HepG2 (cell line): ENCODE measurements around the gene PRSS36. TPM values are rescaled to one million over a fixed set of nuclear protein-coding genes. Genes with fewer than 3 reads are reported as not detected.
A peak's percentile ranks its signal among the peaks of the same experiment; 100 is the strongest.

Experiments
- FUBP1 ChIP-seq: sonication (generic); formaldehyde crosslinking; IDR thresholded peaks from 2 replicates; pipeline ENCODE4 v1.5.1; 2020; ENCODE audit warnings: missing genetic modification reagents, mild to moderate bottlenecking, borderline replicate concordance
- GABPA ChIP-seq, 2 experiments: IDR thresholded peaks; 2 replicates each; pipeline ENCODE4 v1.6.1; 2011 to 2016; ENCODE audit warnings: low read depth in 2 of 2, low read length in 1 of 2, missing biosample characterization in 1 of 2, missing genetic modification characterization in 1 of 2
- GFI1 ChIP-seq: sonication (generic); formaldehyde crosslinking; IDR thresholded peaks from 2 replicates; pipeline ENCODE4 v1.5.0; 2020; ENCODE audit warnings: missing genetic modification reagents, mild to moderate bottlenecking, borderline replicate concordance
- HNRNPLL ChIP-seq: fragments of 200-400 bp; formaldehyde crosslinking; IDR thresholded peaks from 2 replicates; pipeline ENCODE4 v1.6.1; 2017; ENCODE audit warnings: mild to moderate bottlenecking, low read depth, low read length; ENCODE audit not compliant: poor library complexity, severe bottlenecking
- KDM3A ChIP-seq: IDR thresholded peaks from 2 replicates; pipeline ENCODE4 v1.6.1; 2018; ENCODE audit warnings: low read depth, missing compliant biosample characterization
- KDM4B ChIP-seq: sonication (generic); formaldehyde crosslinking; IDR thresholded peaks from 2 replicates; pipeline ENCODE4 v1.4.0; 2020; ENCODE audit warnings: missing genetic modification reagents
- KMT2B ChIP-seq: IDR thresholded peaks from 2 replicates; pipeline ENCODE4 v1.6.1; 2016; ENCODE audit warnings: missing genetic modification reagents, missing compliant biosample characterization
- NFKB2 ChIP-seq: sonication (generic); formaldehyde crosslinking; IDR thresholded peaks from 2 replicates; pipeline ENCODE4 v1.4.0; 2020; ENCODE audit warnings: missing genetic modification reagents, borderline replicate concordance
- NR2F1 ChIP-seq, 2 experiments: fragments of 450-650 bp in 1 of 2; formaldehyde crosslinking in 1 of 2; IDR thresholded peaks; 2 replicates each; pipeline versions ENCODE4 v1.5.0 to v1.6.1; 2016 to 2020; ENCODE audit warnings: mild to moderate bottlenecking in 1 of 2, missing compliant biosample characterization in 1 of 2, missing genetic modification reagents in 1 of 2, moderate library complexity in 1 of 2
- PBX3 ChIP-seq: sonication (generic); formaldehyde crosslinking; IDR thresholded peaks from 2 replicates; pipeline ENCODE4 v1.8.1; 2023; ENCODE audit warnings: missing genetic modification reagents, inconsistent platforms, borderline replicate concordance
- ZBTB33 ChIP-seq: sonication (generic); formaldehyde crosslinking; IDR thresholded peaks from 2 replicates; pipeline ENCODE4 v1.4.0; 2020; ENCODE audit warnings: missing genetic modification reagents
- ZBTB7B ChIP-seq: sonication (generic); formaldehyde crosslinking; IDR thresholded peaks from 2 replicates; pipeline ENCODE4 v1.4.0; 2020; ENCODE audit warnings: missing genetic modification reagents
- ZNF790 ChIP-seq: sonication (generic); formaldehyde crosslinking; IDR thresholded peaks from 2 replicates; pipeline ENCODE4 v1.8.0; 2022; ENCODE audit warnings: missing genetic modification reagents, mild to moderate bottlenecking, borderline replicate concordance
- ZSCAN31 ChIP-seq: sonication (generic); formaldehyde crosslinking; IDR thresholded peaks from 2 replicates; pipeline ENCODE4 v1.5.0; 2020; ENCODE audit warnings: low read depth, mild to moderate bottlenecking, missing genetic modification reagents
- polyA plus RNA-seq, 8 experiments: library from polyadenylated mRNA; depleted of rRNA in 3 of 8; stranded (reverse) in 7 of 8; unstranded in 1 of 8; fragments of >200 nt; fragmentation: Illumina TruSeq in 4 of 8; extraction: Trizol in 4 of 8; gene quantifications; 2 replicates each; pipeline versions ENCODE4 v1.2.1 to v1.2.3, GENCODE V29; 2011 to 2016; ENCODE audit warnings: low read depth in 4 of 8, missing spikeins in 1 of 8, mixed read lengths in 1 of 8; ENCODE audit not compliant: insufficient read depth in 1 of 8
- total RNA-seq, 5 experiments: library from RNA; depleted of rRNA; stranded (reverse); fragments of >200 nt; fragmentation: Illumina TruSeq; extraction: Trizol; gene quantifications; 2 replicates each; pipeline ENCODE4 v1.2.3, GENCODE V29; 2016; ENCODE audit warnings: low read depth in 1 of 5
- TF ChIP-seq, protein P1 (sequence below): sonication (generic); formaldehyde crosslinking; conservative IDR thresholded peaks from 2 replicates; pipeline ENCODE4 v1.8.1; 2023; ENCODE audit warnings: missing genetic modification reagents
- TF ChIP-seq, protein P2 (sequence below): sonication (generic); formaldehyde crosslinking; IDR thresholded peaks from 2 replicates; pipeline ENCODE4 v1.5.1; 2020; ENCODE audit warnings: mild to moderate bottlenecking, missing genetic modification reagents, borderline replicate concordance
- TF ChIP-seq, protein P3 (sequence below): sonication (generic); formaldehyde crosslinking; IDR thresholded peaks from 2 replicates; pipeline ENCODE4 v1.4.0; 2020; ENCODE audit warnings: mild to moderate bottlenecking, missing genetic modification reagents

The PRSS36 gene
- total and polyA plus RNA-seq, 2 of the 13 experiments (the other 11 are each of a cell fraction or from before 2014, with no cell fraction given) = 1.5 to 2.1 TPM

DNA sequence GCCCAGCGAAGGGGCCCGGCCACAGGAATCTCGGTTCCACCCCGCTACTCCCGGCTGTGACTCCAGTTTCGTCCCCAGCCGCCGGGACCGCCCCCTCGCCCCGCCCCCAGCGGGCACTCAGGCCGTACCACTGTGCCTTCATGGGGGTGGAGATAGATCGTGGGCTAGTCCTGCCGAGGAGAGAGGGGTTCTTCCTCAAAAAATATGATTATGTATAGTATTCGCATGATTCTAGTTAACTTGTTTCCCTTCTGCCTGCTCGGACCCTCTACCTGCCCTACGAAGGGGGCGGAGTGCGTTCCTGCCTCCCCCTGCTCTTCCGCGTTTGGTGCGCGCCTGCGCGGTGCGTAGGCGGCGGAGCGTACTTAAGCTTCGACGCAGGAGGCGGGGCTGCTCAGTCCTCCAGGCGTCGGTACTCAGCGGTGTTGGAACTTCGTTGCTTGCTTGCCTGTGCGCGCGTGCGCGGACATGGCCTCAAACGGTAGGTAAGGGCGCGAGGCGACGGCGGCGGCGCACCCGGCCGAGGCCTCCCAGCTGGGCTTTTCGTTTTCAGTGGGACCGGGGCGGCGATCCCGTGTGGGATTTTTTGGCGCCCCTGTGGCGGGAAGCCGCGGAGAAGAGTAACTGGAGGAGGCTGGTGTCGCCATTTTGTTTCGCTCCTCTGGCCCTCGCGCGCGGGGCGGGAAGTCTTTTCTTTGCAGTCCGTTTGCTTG, 30.0 kb upstream of the PRSS36 start, which contains the start of gene FUS (continued):
- TF ChIP-seq NR2F1 (CRISPR knock-in tag; IDR thresholded peaks at IDR 0.05) (no peak), ZBTB33 (CRISPR knock-in tag) (peak; percentile 34; the same call in 1 of the 2 replicates), FUBP1 (CRISPR knock-in tag) (no peak; the same call in 1 of the 2 replicates), GFI1 (peak; percentile 84), PBX3 (CRISPR knock-in tag) (peak; percentile 68; the same call in 1 of the 2 replicates), KDM3A (CRISPR knock-in tag) (peak; percentile 91; the same call in 1 of the 2 replicates), GABPA (IDR thresholded peaks at IDR 0.05; ENCODE audit: low read depth, low read length) (no peak), GABPA (CRISPR knock-in tag; IDR thresholded peaks at IDR 0.05; ENCODE audit: low read depth) (no peak; the same call in 1 of the 2 replicates), HNRNPLL (peak; percentile 97), ZBTB7B (CRISPR knock-in tag) (no peak; the same call in 1 of the 2 replicates), ZSCAN31 (CRISPR knock-in tag) (peak; percentile 90), NFKB2 (CRISPR knock-in tag) (peak; percentile 94), KMT2B (CRISPR knock-in tag) (peak; percentile 70), ZNF790 (peak; percentile 89; the same call in 1 of the 2 replicates), KDM4B (CRISPR knock-in tag) (peak; percentile 98)
- TF ChIP-seq, protein P1, sequence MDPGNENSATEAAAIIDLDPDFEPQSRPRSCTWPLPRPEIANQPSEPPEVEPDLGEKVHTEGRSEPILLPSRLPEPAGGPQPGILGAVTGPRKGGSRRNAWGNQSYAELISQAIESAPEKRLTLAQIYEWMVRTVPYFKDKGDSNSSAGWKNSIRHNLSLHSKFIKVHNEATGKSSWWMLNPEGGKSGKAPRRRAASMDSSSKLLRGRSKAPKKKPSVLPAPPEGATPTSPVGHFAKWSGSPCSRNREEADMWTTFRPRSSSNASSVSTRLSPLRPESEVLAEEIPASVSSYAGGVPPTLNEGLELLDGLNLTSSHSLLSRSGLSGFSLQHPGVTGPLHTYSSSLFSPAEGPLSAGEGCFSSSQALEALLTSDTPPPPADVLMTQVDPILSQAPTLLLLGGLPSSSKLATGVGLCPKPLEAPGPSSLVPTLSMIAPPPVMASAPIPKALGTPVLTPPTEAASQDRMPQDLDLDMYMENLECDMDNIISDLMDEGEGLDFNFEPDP (CRISPR knock-in tag) = 0 out of 2 replicates have a peak, but pooled peaks have one; percentile 94
- TF ChIP-seq, protein P2, sequence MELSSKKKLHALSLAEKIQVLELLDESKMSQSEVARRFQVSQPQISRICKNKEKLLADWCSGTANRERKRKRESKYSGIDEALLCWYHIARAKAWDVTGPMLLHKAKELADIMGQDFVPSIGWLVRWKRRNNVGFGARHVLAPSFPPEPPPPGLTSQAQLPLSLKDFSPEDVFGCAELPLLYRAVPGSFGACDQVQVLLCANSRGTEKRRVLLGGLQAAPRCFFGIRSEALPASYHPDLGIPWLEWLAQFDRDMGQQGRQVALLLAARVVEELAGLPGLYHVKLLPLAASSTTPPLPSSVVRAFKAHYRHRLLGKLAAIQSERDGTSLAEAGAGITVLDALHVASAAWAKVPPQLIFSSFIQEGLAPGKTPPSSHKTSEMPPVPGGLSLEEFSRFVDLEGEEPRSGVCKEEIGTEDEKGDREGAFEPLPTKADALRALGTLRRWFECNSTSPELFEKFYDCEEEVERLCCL (CRISPR knock-in tag) = 0 out of 2 replicates have a peak, but pooled peaks have one; percentile 18
- TF ChIP-seq, protein P3, sequence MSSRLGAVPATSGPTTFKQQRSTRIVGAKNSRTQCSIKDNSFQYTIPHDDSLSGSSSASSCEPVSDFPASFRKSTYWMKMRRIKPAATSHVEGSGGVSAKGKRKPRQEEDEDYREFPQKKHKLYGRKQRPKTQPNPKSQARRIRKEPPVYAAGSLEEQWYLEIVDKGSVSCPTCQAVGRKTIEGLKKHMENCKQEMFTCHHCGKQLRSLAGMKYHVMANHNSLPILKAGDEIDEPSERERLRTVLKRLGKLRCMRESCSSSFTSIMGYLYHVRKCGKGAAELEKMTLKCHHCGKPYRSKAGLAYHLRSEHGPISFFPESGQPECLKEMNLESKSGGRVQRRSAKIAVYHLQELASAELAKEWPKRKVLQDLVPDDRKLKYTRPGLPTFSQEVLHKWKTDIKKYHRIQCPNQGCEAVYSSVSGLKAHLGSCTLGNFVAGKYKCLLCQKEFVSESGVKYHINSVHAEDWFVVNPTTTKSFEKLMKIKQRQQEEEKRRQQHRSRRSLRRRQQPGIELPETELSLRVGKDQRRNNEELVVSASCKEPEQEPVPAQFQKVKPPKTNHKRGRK (CRISPR knock-in tag) = no peak
